ENCODE results near the gene C14orf93. TPM values are rescaled to one million over a fixed set of nuclear protein-coding genes. Genes with fewer than 3 reads are reported as not detected.

Gene C14orf93
- total RNA-seq, 3 donors from 2014 or later = 10.8 to 24.1 (median 19.4) TPM

- Histone ChIP-seq H3K9me3 (no peaks in the 10 kb centered on the region), H3K27ac (no peak overlapping the region), H3K36me3 (no peaks in the 10 kb centered on the region), H3K4me3 (no peak overlapping the region), H3K27me3 (no peaks in the 10 kb centered on the region), H3K4me1 (peaks cover 5 to 6% of the 10 kb centered on the region in 2 donors)
- TF ChIP-seq POLR2A (IDR thresholded peaks at IDR 0.05) (no peak), POLR2AphosphoS5 (IDR thresholded peaks at IDR 0.05) (no peak), CTCF (IDR thresholded peaks at IDR 0.05) (no peak)
- DNase-seq (ENCODE audit: low spot score in 2 of 2) = no peak
- intact Hi-C loops (cut with DNase I; ENCODE audit: low total_unique reads) = no loop called here
Observed at GRCh38 chr14:23030936-23031335, 21.0 kb upstream of the C14orf93 start.

- TF ChIP-seq POLR2AphosphoS5 (IDR thresholded peaks at IDR 0.05) = no peak
- TF ChIP-seq CTCF (IDR thresholded peaks at IDR 0.05) = no peak
- no peak for TF ChIP-seq POLR2A (IDR thresholded peaks at IDR 0.05)
- no peak overlapping the region for H3K27ac ChIP-seq
- H3K27me3 ChIP-seq = no peaks in the 10 kb centered on the region
- H3K4me1 ChIP-seq = peaks cover 5% of the 10 kb centered on the region in 2 donors
- no peaks in the 10 kb centered on the region for H3K36me3 ChIP-seq
- intact Hi-C loops (cut with DNase I; ENCODE audit: low total_unique reads) = no loop called here
- no peaks in the 10 kb centered on the region for H3K9me3 ChIP-seq
- H3K4me3 ChIP-seq = no peak overlapping the region
- no peak for DNase-seq (ENCODE audit: low spot score in 2 of 2)
Observed at GRCh38 chr14:23028799-23029198, 18.9 kb upstream of the C14orf93 start.

GRCh38 chr14:23025151-23025814 is 15.3 kb upstream of the C14orf93 start:
- Histone ChIP-seq H3K27me3 (no peaks in the 10 kb centered on the region), H3K9me3 (no peaks in the 10 kb centered on the region), H3K27ac (no peak overlapping the region), H3K36me3 (no peaks in the 10 kb centered on the region), H3K4me3 (no peak overlapping the region), H3K4me1 (no peaks in the 10 kb centered on the region)
- no peak for DNase-seq (ENCODE audit: low spot score in 2 of 2)
- TF ChIP-seq POLR2AphosphoS5 (IDR thresholded peaks at IDR 0.05) = no peak
- TF ChIP-seq CTCF (IDR thresholded peaks at IDR 0.05) = no peak
- intact Hi-C loops (cut with DNase I; ENCODE audit: low total_unique reads) = no loop called here

- intact Hi-C loops (cut with DNase I; ENCODE audit: low total_unique reads) = no loop called here
- H3K36me3 ChIP-seq = no peaks in the 10 kb centered on the region
- TF ChIP-seq CTCF (IDR thresholded peaks at IDR 0.05) (no peak), POLR2A (IDR thresholded peaks at IDR 0.05) (no peak), POLR2AphosphoS5 (IDR thresholded peaks at IDR 0.05) (no peak)
- DNase-seq (ENCODE audit: low spot score in 2 of 2) = no peak
- no peaks in the 10 kb centered on the region for H3K27me3 ChIP-seq
- H3K4me1 ChIP-seq = no peaks in the 10 kb centered on the region
- H3K9me3 ChIP-seq = no peaks in the 10 kb centered on the region
- H3K4me3 ChIP-seq = no peak overlapping the region
- H3K27ac ChIP-seq = no peak overlapping the region
Observed at GRCh38 chr14:23024612-23025075, 14.7 kb upstream of the C14orf93 start.

- DNase-seq (ENCODE audit: low spot score in 2 of 2) = no peak
- Histone ChIP-seq H3K27me3 (no peaks in the 10 kb centered on the region), H3K9me3 (no peaks in the 10 kb centered on the region), H3K4me1 (no peaks in the 10 kb centered on the region), H3K4me3 (no peak overlapping the region), H3K36me3 (no peaks in the 10 kb centered on the region), H3K27ac (no peak overlapping the region)
- intact Hi-C loops (cut with DNase I; ENCODE audit: low total_unique reads) = no loop called here
- TF ChIP-seq POLR2A (IDR thresholded peaks at IDR 0.05) = no peak
- TF ChIP-seq POLR2AphosphoS5 (IDR thresholded peaks at IDR 0.05) = no peak
- TF ChIP-seq CTCF (IDR thresholded peaks at IDR 0.05) = no peak
Observed at GRCh38 chr14:23023795-23024152, 13.8 kb upstream of the C14orf93 start.

Data from breast epithelium (tissue), 4 donors.